HG03354 (cell line): Measurements from ENCODE around the gene ROR1.
"Not testable (repeated sequence)": the region's sequence is repeated elsewhere in the genome, so short reads cannot be mapped to it uniquely, and the experiment has no call there.

ENCODE experiments used
- ATAC-seq: cut with Tn5 transposase; IDR thresholded peaks from one replicate; pipeline ENCODE4 v1.9.1; 2021; ENCODE audit warnings: mild to moderate bottlenecking; ENCODE audit not compliant: unreplicated experiment, poor library complexity, severe bottlenecking

ROR1 gene

GRCh38 chr1:63789856-63790605, 16.2 kb downstream of the ROR1 start:
- ATAC-seq, result no peak

- ATAC-seq, result no peak
Observed at GRCh38 chr1:63790989-63791388, 17.2 kb downstream of the ROR1 start.

- ATAC-seq, result no peak
Observed at GRCh38 chr1:63792152-63792551, 18.3 kb downstream of the ROR1 start.

- ATAC-seq, result no peak
Observed at GRCh38 chr1:63793741-63794240, 20.0 kb downstream of the ROR1 start.

GRCh38 chr1:63794354-63794753, 20.5 kb downstream of the ROR1 start:
- no peak for ATAC-seq

- ATAC-seq, result no peak
Observed at GRCh38 chr1:63794939-63795378, 21.1 kb downstream of the ROR1 start.

- no peak for ATAC-seq
Observed at GRCh38 chr1:63795455-63795854, 21.6 kb downstream of the ROR1 start.

GRCh38 chr1:63797056-63797726, 23.4 kb downstream of the ROR1 start:
- no peak for ATAC-seq

- no peak for ATAC-seq
Observed at GRCh38 chr1:63798284-63798683, 24.5 kb downstream of the ROR1 start.

GRCh38 chr1:63799307-63799706, 25.5 kb downstream of the ROR1 start:
- no peak for ATAC-seq

- ATAC-seq, result no peak
Observed at GRCh38 chr1:63799820-63800219, 26.0 kb downstream of the ROR1 start.

GRCh38 chr1:63802109-63802508, 28.3 kb downstream of the ROR1 start:
- no peak for ATAC-seq

GRCh38 chr1:63804829-63805484, 31.1 kb downstream of the ROR1 start:
- no peak for ATAC-seq

- ATAC-seq, result no peak
Observed at GRCh38 chr1:63807046-63807445, 33.2 kb downstream of the ROR1 start.

- ATAC-seq, result no peak
Observed at GRCh38 chr1:63810936-63811469, 37.2 kb downstream of the ROR1 start.

GRCh38 chr1:63812071-63812700, 38.4 kb downstream of the ROR1 start:
- no peak for ATAC-seq

- ATAC-seq, result peak; percentile 51
Observed at GRCh38 chr1:63813829-63814277, 40.0 kb downstream of the ROR1 start.

- ATAC-seq, result not testable (repeated sequence)
Observed at GRCh38 chr1:63816217-63816815, 42.5 kb downstream of the ROR1 start.

GRCh38 chr1:63817152-63817667, 43.4 kb downstream of the ROR1 start:
- ATAC-seq, result no peak
